ENCODE measurements around the gene APBA2. TPM values are rescaled to one million over a fixed set of nuclear protein-coding genes. Genes with fewer than 3 reads are reported as not detected.

Gene APBA2
- total RNA-seq, 1 donor from 2014 or later = 2.0 TPM

- intact Hi-C loops (cut with DNase I) = no loop called here
- ATAC-seq (no peak), DNase-seq (ENCODE audit: missing footprints) (no peak)
Measured at GRCh38 chr15:29135702-29136646, 250.2 kb downstream of the APBA2 start.

DNA sequence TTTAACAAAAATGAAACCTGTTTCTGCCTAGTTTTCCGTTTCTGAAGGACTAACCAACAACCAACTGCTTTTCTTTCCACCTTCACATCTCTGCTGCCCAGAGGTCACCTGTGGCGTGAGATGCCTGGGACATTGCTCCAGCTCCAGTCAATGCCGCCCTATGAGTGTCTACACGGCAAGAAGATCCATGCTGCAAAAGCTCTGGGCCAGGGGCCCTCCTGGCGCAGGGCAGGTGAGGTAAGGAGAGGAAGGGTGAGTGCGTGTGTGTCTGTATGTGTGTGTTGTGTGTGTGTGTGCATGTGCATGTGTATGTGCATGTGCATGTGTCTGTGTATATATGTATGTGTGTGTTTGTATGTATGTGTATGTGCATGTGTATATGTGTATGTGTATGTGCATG, 252.5 kb downstream of the APBA2 start:
- no peak for ATAC-seq
- no peak for DNase-seq (ENCODE audit: missing footprints)
- intact Hi-C loops (cut with DNase I) = no loop called here

GRCh38 chr15:29139072-29139471, 253.3 kb downstream of the APBA2 start:
- ATAC-seq (no peak), DNase-seq (ENCODE audit: missing footprints) (no peak)
- intact Hi-C loops (cut with DNase I) = no loop called here

DNA sequence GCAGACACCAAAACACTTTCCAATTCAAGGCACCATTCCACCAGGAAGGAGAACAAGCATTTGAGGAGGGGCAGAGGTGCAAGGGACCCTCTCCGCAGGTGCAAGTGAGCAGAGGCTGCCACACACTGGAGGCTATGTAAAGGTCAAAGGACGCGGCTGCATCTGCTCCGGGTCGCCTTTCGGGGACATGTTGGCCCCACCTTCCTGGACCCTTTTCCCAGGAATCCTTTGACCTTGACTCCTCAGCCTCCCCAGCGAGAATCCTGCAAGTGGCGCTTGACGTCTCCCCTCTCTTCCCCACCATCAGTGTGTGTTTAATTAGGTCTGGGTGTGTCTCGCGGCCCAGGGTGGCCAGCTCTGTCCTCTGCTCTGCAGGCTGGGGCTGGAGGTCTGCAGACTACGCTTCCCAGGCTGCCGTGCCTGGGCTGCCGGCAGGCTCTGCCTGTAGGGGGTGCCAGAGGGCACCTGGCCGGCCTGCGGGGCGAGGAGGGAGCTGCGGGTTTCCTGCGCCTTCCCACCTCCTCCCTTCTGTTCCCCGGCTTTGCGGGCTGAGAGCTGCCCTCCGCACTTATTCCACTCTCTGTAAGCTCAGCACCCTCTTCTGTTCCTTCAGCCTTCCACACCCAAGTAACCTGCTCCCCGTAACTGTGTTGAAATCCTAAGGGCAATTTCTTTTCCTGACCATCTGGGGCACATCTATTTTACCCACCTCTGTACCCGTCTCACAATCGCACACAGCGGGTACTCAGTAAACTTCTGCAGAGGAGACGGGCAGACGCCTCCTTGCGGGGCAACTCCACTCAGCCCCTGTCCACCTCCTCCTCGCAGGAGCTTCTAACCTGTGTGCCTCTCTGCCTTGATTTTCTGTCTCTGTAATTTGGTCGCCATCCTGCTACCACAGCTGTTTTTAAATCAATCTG, 254.0 kb downstream of the APBA2 start:
- DNase-seq (ENCODE audit: missing footprints) (no peak), ATAC-seq (peak; percentile 67)
- intact Hi-C loops (cut with DNase I) = no loop called here

DNA sequence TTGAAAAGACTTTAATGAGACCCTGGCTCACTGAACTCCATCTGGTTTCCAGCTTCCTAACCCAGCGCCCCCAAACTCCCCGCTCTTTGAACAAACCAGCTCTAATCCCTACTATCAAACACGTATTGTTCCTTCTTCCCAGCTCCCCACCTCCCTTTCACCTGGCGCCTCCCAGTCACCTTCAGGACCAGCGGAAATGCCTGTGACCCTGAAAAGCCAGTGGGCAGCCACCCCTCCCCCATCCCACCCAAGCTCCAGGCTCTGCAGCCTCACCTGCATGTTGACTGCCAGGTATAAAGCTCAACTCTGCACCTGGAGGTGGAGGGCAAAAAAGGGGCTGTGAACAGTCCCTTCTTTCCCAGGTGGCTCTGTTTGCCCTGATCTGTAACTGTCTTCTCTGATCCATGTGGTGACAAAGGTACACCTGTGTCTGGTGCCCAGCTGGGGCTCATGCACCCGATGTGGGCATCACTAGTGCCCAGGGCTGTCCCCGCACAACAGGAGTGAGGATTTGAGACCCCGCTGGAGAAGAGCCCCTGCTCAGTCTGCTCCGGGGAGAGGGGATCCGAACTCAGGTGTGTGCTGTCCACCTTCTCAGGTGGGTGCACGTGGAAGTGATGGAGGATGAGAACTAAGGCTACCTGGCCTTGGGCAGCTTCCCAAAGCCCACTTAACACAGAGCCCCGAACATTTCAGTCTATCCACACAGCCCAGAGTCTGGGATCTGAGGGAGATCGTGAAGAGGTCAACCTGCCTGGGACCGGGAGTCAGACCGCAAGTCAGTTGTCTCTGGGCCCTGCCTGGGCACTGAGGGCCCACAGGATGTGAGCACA, 254.9 kb downstream of the APBA2 start:
- ATAC-seq (no peak), DNase-seq (ENCODE audit: missing footprints) (no peak)
- intact Hi-C loops (cut with DNase I) = no loop called here

GRCh38 chr15:29141308-29142128, 255.7 kb downstream of the APBA2 start:
- intact Hi-C loops (cut with DNase I) = no loop called here
- DNase-seq (ENCODE audit: missing footprints) = no peak
- no peak for ATAC-seq

GRCh38 chr15:29142129-29142747, 256.5 kb downstream of the APBA2 start:
- DNase-seq (ENCODE audit: missing footprints) = no peak
- intact Hi-C loops (cut with DNase I) = no loop called here

GRCh38 chr15:29143293-29143692, 257.5 kb downstream of the APBA2 start:
- intact Hi-C loops (cut with DNase I) = no loop called here
- DNase-seq (ENCODE audit: missing footprints) = no peak
- no peak for ATAC-seq

More at GRCh38 chr15:29142129-29142747, 256.5 kb downstream of the APBA2 start:
- no peak for ATAC-seq

DNA sequence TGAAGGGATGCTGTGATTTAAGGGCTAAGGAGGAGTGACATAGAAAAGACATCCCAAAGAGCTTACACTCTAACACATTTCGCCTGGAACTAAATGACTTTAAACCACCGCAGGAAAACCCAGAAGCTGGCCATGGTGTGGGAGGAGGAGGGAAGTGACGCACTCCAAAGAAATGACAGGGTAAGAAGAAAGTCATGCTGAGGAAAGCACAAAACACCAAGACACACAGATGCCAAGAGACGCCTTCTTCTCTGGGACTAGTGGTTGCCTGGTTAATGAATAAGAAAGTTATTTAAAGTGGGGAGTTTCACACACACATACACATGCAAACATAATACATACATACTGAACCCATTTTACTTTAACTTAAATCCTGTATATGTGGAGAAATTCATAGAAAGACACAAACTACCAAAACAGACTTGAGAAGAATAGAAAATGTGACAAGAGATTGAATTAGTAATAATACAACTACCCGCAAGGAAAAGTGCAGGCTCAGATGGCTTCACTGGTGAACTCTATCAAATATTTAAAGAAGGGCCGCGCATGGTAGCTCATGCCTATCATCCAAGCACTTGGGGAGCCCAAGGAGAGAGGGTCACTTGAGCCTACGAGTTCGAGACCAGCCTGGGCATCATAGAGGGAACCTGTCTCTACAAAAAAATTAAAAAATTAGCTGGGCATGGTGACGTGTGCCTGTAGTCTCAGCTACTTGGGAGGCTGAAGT, 258.3 kb downstream of the APBA2 start:
- ATAC-seq (no peak), DNase-seq (ENCODE audit: missing footprints) (no peak)
- intact Hi-C loops (cut with DNase I) = no loop called here

GRCh38 chr15:29149738-29150075, 263.9 kb downstream of the APBA2 start:
- no peak for ATAC-seq
- intact Hi-C loops (cut with DNase I) = no loop called here
- DNase-seq (ENCODE audit: missing footprints) = no peak

DNA sequence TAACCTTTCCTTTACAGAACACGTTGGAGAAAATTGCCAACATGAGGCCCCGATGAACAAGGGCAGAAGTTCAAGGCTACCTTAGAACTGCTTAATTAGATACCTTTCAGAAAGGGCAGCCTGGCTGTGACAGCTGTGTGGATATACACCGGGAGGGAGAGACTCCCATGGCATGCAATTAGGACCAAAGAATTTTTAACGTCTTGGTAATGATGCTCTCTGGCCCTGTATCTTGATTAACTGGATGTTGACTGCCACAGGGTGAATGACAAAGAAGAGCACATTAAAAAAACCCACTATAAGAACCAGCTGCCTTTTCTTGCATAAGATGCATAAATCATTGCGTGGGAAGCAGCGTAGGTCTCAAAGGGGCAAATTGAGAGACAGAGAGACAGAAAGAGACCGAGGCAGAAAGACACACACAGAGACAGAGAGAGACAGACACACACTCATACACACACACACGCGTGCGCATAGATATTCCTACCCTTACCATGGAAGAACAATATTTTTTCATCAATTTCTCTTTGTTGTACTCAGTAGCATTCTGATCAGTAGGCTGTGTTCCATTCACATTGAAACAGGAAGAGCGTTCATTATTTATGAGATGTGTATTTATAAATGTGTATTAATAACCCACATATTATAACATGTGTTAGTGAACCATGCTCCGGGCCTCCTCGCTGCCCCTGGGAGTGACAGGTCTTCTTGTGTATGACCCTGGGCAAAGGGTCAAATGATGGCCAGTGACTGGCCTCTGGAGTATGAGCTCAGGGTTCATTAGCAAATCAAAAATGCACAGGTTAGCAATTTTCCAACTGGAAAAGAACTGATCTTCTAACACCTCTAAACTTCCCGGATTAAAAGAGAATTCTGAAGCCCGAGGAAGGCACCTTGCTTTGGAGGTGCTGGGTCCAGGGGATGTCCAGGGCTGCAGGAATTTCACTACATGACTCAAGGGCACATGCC, 265.0 kb downstream of the APBA2 start:
- DNase-seq (ENCODE audit: missing footprints) (no peak), ATAC-seq (no peak)
- intact Hi-C loops (cut with DNase I) = no loop called here

- ATAC-seq (no peak), DNase-seq (ENCODE audit: missing footprints) (no peak)
- intact Hi-C loops (cut with DNase I) = no loop called here
Measured at GRCh38 chr15:29151484-29151857, 265.7 kb downstream of the APBA2 start.

- ATAC-seq (no peak), DNase-seq (ENCODE audit: missing footprints) (no peak)
- intact Hi-C loops (cut with DNase I) = no loop called here
Measured at GRCh38 chr15:29156521-29156920, 270.7 kb downstream of the APBA2 start.

- intact Hi-C loops (cut with DNase I) = no loop called here
- DNase-seq (ENCODE audit: missing footprints) (no peak), ATAC-seq (no peak)
Measured at GRCh38 chr15:29159771-29160455, 274.1 kb downstream of the APBA2 start.

- no peak for ATAC-seq
- DNase-seq (ENCODE audit: missing footprints) = no peak
- intact Hi-C loops (cut with DNase I) = no loop called here
Measured at GRCh38 chr15:29162411-29162810, 276.6 kb downstream of the APBA2 start.

Data from Right ventricle myocardium inferior (tissue), 1 donor.